WTC11 (cell line): ENCODE data around the gene VAV2. TPM values are rescaled to one million over a fixed set of nuclear protein-coding genes. Genes with fewer than 3 reads are reported as not detected.

Experiments used
- ATAC-seq: fragments of 200-7000 bp; cut with Tn5 transposase; 2 replicates; pipeline ENCODE4 v1.10.0; 2021; ENCODE audit warnings: mild to moderate bottlenecking, moderate library complexity
- CTCF ChIA-PET: fragments of 300-600 bp; sonication (Branson Sonifier 250); formaldehyde crosslinking; loops from one replicate; lab custom pipeline; 2021; ENCODE audit warnings: antibody characterized with exemption; lab: Charles Lee
- POLR2A ChIA-PET: fragments of 350-600 bp; sonication (Branson Sonifier 250); formaldehyde crosslinking; loops from one replicate; lab custom pipeline; 2021; ENCODE audit warnings: antibody characterized with exemption; lab: Charles Lee
- DNase-seq: peaks from one replicate; pipeline ENCODE4 v3.0.0; 2021; ENCODE audit warnings: low spot score
- H3K27ac Mint-ChIP-seq: 2 replicates; pipeline ENCODE4 v1.8.0; 2021; ENCODE audit warnings: mixed read lengths
- H3K27me3 Mint-ChIP-seq: 2 replicates; pipeline ENCODE4 v1.8.0; 2021; ENCODE audit warnings: low read depth, mild to moderate bottlenecking, moderate library complexity, mixed read lengths
- H3K36me3 Mint-ChIP-seq: 2 replicates; pipeline ENCODE4 v1.8.0; 2021; ENCODE audit warnings: mixed read lengths
- H3K4me1 Mint-ChIP-seq: 2 replicates; pipeline ENCODE4 v1.8.0; 2022; ENCODE audit warnings: mixed read lengths
- H3K4me3 Mint-ChIP-seq: 2 replicates; pipeline ENCODE4 v1.8.0; 2021; ENCODE audit warnings: mild to moderate bottlenecking, moderate library complexity, mixed read lengths
- H3K9me3 Mint-ChIP-seq: 2 replicates; pipeline ENCODE4 v1.8.0; 2021; ENCODE audit warnings: mixed read lengths
- ATF2 ChIP-seq: sonication (generic); formaldehyde crosslinking; IDR thresholded peaks from 2 replicates; pipeline ENCODE4 v1.8.1; 2022; ENCODE audit warnings: low read depth, missing genetic modification reagents, borderline replicate concordance
- ATF6 ChIP-seq: sonication (generic); formaldehyde crosslinking; IDR thresholded peaks from 2 replicates; pipeline ENCODE4 v1.8.1; 2023; ENCODE audit warnings: mild to moderate bottlenecking, missing genetic modification reagents
- CDX4 ChIP-seq: fragments of 250-450 bp; sonication (Bioruptor Pico); IDR thresholded peaks from 2 replicates; pipeline ENCODE4 v1.9.0; 2021; ENCODE audit warnings: moderate library complexity, mild to moderate bottlenecking, inconsistent platforms, borderline replicate concordance
- E2F1 ChIP-seq: sonication (generic); formaldehyde crosslinking; IDR thresholded peaks from 2 replicates; pipeline ENCODE4 v1.8.0; 2022; ENCODE audit warnings: mild to moderate bottlenecking, missing genetic modification reagents
- FOXJ3 ChIP-seq: sonication (generic); formaldehyde crosslinking; IDR thresholded peaks from 2 replicates; pipeline ENCODE4 v1.9.0; 2021; ENCODE audit warnings: missing genetic modification reagents, mild to moderate bottlenecking, borderline replicate concordance
- IRF2 ChIP-seq: sonication (generic); formaldehyde crosslinking; IDR thresholded peaks from 2 replicates; pipeline ENCODE4 v1.8.0; 2022; ENCODE audit warnings: low read depth, missing genetic modification reagents, borderline replicate concordance
- JUN ChIP-seq: sonication (generic); formaldehyde crosslinking; IDR thresholded peaks from 2 replicates; pipeline ENCODE4 v1.8.0; 2023; ENCODE audit warnings: mild to moderate bottlenecking, missing genetic modification reagents
- MAX ChIP-seq: sonication (generic); formaldehyde crosslinking; IDR thresholded peaks from 2 replicates; pipeline ENCODE4 v1.8.0; 2022; ENCODE audit warnings: mild to moderate bottlenecking, missing genetic modification reagents
- MLX ChIP-seq: sonication (generic); formaldehyde crosslinking; IDR thresholded peaks from 2 replicates; pipeline ENCODE4 v1.8.1; 2023; ENCODE audit warnings: mild to moderate bottlenecking, missing genetic modification reagents, moderate library complexity
- NFYB ChIP-seq: sonication (generic); formaldehyde crosslinking; conservative IDR thresholded peaks from 2 replicates; pipeline ENCODE4 v1.8.0; 2022; ENCODE audit warnings: low read depth, missing genetic modification reagents
- PRRX2 ChIP-seq: fragments of 250-450 bp; sonication (Bioruptor Pico); IDR thresholded peaks from 2 replicates; pipeline ENCODE4 v1.8.0; 2021; ENCODE audit warnings: mild to moderate bottlenecking
- TEAD1 ChIP-seq: sonication (generic); formaldehyde crosslinking; IDR thresholded peaks from 2 replicates; pipeline ENCODE4 v1.8.0; 2022; ENCODE audit warnings: mild to moderate bottlenecking, missing genetic modification reagents
- TEAD4 ChIP-seq: sonication (generic); formaldehyde crosslinking; IDR thresholded peaks from 2 replicates; pipeline ENCODE4 v1.8.0; 2022; ENCODE audit warnings: mild to moderate bottlenecking, missing genetic modification reagents
- ZNF423 ChIP-seq: fragments of 250-450 bp; sonication (Bioruptor Pico); IDR thresholded peaks from 2 replicates; pipeline ENCODE4 v2.1.2; 2022; ENCODE audit warnings: mild to moderate bottlenecking, moderate library complexity
- ZSCAN18 ChIP-seq: fragments of 250-450 bp; sonication (Bioruptor Pico); IDR thresholded peaks from 2 replicates; pipeline ENCODE4 v2.1.2; 2022; ENCODE audit warnings: mild to moderate bottlenecking, moderate library complexity
- total RNA-seq: library from RNA; stranded (reverse); gene quantifications from 3 replicates; pipeline ENCODE4 v1.2.3, GENCODE V29; 2021

VAV2 gene
- total RNA-seq, 1 experiment from 2014 or later = 39.7 TPM

GRCh38 chr9:133998915-133999595 is 6.9 kb upstream of the VAV2 start:
- Mint-ChIP-seq H3K27me3 (no peaks in the 10 kb centered on the region; the same call in none of the 2 replicates), H3K27ac (no peak overlapping the region), H3K9me3 (peaks cover 10% of the 10 kb centered on the region; the same call in 1 of the 2 replicates), H3K36me3 (no peaks in the 10 kb centered on the region), H3K4me1 (peaks cover 10% of the 10 kb centered on the region), H3K4me3 (no peak overlapping the region)
- ATAC-seq (no peak), DNase-seq (no peak)
- TF ChIP-seq FOXJ3 (CRISPR knock-in tag) (no peak), E2F1 (CRISPR knock-in tag) (no peak), NFYB (no peak)
- ChIA-PET POLR2A (no interaction called here), CTCF (no interaction called here)

GRCh38 chr9:133997584-133997983 is 5.5 kb upstream of the VAV2 start:
- H3K4me3 Mint-ChIP-seq = no peak overlapping the region
- ChIA-PET POLR2A (no interaction called here), CTCF (no interaction called here)
- peaks cover 13% of the 10 kb centered on the region for H3K4me1 Mint-ChIP-seq
- peaks cover 6% of the 10 kb centered on the region; the same call in 1 of the 2 replicates for H3K9me3 Mint-ChIP-seq
- no peaks in the 10 kb centered on the region for H3K36me3 Mint-ChIP-seq
- H3K27me3 Mint-ChIP-seq = no peaks in the 10 kb centered on the region; the same call in none of the 2 replicates
- TF ChIP-seq TEAD4 (CRISPR knock-in tag) = no peak
- TF ChIP-seq MAX = no peak
- no peak for TF ChIP-seq JUN
- no peak for TF ChIP-seq E2F1 (CRISPR knock-in tag)
- no peak for TF ChIP-seq ATF6 (CRISPR knock-in tag)
- TF ChIP-seq CDX4 (CRISPR knock-in tag) = no peak
- no peak for TF ChIP-seq FOXJ3 (CRISPR knock-in tag)
- TF ChIP-seq TEAD1 (CRISPR knock-in tag) = no peak
- no peak for TF ChIP-seq IRF2
- H3K27ac Mint-ChIP-seq = no peak overlapping the region
- DNase-seq (no peak), ATAC-seq (no peak)

- CTCF ChIA-PET = interaction anchor here (0.6 kb wide), 1 partner anchor 687 kb away, joined by 3 read pairs; no protein-coding TSS in a partner anchor
- no peak for TF ChIP-seq ATF2
- TF ChIP-seq MLX (CRISPR knock-in tag) = no peak
- TF ChIP-seq E2F1 (CRISPR knock-in tag) = no peak
- no peak for TF ChIP-seq PRRX2
- no peak for TF ChIP-seq ATF6 (CRISPR knock-in tag)
- no peak for TF ChIP-seq ZSCAN18
- no peak for TF ChIP-seq ZNF423 (CRISPR knock-in tag)
Observed at GRCh38 chr9:133996531-133997520, 4.7 kb upstream of the VAV2 start.

More at GRCh38 chr9:133996531-133997520, 4.7 kb upstream of the VAV2 start:
- no peak for ATAC-seq
- Mint-ChIP-seq H3K4me3 (no peak overlapping the region), H3K36me3 (no peaks in the 10 kb centered on the region), H3K27me3 (no peaks in the 10 kb centered on the region; the same call in none of the 2 replicates), H3K4me1 (peaks cover 13% of the 10 kb centered on the region), H3K9me3 (no peaks in the 10 kb centered on the region), H3K27ac (no peak overlapping the region)
- POLR2A ChIA-PET = no interaction called here
- DNase-seq = no peak
